ENCODE data around the gene CLTCL1.

DNA sequence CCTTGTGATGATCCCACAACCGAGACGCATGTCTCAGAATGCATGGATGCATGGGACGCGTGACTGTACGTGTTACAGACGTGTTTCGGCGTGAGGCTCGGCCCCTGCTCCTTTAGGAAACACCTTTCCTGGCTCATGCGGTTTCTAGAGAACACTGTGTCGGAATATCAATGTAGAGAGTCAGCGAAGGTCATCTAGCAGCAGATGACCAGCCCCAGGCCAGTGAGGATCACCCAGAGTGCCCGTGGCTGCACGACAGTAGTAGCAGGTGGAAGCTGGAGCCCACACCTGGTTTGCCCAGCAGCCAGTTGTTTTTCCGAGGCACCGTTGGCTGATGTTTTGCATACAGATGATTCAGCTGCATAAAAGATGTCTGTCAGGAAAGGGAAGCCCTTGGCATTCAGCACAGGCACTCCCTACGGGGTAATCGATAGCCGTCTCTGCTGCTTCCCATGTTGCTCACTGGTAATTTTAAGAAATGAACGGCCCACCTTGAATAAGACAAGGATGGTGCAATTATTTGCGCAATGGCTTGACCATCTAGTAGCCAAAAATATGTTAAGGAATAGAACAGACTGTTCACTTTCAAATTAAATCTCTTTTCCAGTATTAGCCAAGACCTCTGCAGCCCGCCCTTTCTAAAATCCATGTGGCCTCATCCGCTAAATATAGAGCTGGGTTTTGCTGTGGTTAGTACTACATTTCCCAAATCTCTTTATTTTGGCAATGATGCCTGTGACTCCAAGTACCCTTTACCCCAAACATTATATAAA lies 1.1 kb upstream of the CLTCL1 start:
- no peak for TF ChIP-seq CTCF (IDR thresholded peaks at IDR 0.05)
- no peak for TF ChIP-seq POLR2A (IDR thresholded peaks at IDR 0.05)

Measured in testis (tissue), 2 donors.